ENCODE results near the gene CXCR3. TPM values are rescaled to one million over a fixed set of nuclear protein-coding genes. Genes with fewer than 3 reads are reported as not detected.
A peak's percentile ranks its signal among the peaks of the same experiment; 100 is the strongest.
"Not testable (repeated sequence)": the region's sequence is repeated elsewhere in the genome, so short reads cannot be mapped to it uniquely, and the experiment has no call there.

Gene CXCR3
- 0.31 TPM for total RNA-seq

DNA sequence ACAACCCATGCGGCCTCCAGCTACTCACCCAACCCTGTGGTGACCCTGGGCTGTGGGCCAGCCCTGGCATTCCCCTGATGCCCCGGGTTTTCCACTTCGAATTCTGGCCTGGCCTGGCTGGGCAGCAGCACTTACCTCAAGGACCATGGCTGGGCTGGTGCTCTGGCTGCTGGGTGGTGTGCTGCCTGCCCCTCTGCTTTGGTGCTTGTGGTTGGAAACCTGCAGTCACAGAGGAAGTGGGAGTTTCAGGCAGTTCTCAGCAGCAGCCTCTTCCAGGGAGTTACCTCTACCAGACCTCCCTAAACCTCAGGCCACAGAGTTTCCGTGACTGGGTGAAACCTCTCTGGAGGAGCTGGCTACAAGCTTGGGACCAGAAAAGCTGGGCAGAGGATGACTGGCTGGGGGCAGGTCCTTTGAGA is at the start of gene CXCR3:
Gene CXCR3 (minus strand): TSS at position 209 of the 419 bp plus-strand sequence. CDS start 62 bp downstream, at position 147.
- intact Hi-C loops (cut with DNase I), result no loop called here
- DNase-seq (ENCODE audit: low spot score) (no peak), ATAC-seq (no peak)

DNA sequence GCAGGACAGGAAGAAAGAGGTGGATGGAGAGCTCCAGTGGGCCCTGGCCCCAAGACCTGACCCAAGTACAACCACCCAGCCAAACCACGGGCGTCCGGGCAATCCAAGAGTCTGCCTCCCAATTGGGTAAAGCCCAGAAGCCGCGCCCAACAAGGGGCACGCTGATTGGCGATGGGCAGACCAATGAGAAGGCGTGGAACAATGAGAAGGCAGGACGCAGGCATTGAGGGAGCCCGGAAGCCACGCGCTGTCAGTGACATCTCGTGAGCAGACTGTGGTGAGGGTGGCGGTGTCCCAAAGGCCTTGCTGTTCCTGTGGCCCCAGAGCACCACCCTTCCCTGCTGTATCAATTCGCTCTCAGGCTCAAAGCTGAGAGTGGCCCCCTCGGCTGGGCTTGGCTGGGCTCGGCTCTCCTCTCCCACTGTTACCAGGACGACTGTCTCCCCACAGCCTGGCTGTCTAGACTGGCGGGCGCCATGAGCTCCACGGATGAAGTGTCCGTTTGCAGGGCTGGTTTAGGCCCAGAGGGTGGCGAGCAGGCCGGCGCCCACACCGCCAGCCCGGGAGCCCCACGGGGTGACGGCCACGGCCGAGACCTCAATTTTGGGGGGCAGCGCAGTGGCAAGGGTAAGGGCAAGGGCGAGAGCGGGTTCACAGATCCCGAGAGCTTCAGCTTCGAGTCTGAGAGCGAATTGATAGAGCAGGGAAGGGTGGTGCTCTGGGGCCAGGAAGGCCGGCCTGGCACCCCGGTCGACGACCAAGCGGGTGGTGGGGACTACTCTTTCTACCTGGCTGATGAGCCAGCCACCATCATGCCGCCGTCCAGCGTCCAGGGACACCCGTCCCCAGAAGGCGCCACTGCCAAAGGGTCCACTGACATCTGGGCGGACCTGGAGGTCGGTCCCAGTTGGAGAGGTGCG is 49.3 kb upstream of the CXCR3 start, which contains the start of gene LOC101059915:
Gene LOC101059915 (plus strand): TSS at position 219 of the 920 bp plus-strand sequence.
- DNase-seq (ENCODE audit: low spot score) (no peak), ATAC-seq (no peak)

DNA sequence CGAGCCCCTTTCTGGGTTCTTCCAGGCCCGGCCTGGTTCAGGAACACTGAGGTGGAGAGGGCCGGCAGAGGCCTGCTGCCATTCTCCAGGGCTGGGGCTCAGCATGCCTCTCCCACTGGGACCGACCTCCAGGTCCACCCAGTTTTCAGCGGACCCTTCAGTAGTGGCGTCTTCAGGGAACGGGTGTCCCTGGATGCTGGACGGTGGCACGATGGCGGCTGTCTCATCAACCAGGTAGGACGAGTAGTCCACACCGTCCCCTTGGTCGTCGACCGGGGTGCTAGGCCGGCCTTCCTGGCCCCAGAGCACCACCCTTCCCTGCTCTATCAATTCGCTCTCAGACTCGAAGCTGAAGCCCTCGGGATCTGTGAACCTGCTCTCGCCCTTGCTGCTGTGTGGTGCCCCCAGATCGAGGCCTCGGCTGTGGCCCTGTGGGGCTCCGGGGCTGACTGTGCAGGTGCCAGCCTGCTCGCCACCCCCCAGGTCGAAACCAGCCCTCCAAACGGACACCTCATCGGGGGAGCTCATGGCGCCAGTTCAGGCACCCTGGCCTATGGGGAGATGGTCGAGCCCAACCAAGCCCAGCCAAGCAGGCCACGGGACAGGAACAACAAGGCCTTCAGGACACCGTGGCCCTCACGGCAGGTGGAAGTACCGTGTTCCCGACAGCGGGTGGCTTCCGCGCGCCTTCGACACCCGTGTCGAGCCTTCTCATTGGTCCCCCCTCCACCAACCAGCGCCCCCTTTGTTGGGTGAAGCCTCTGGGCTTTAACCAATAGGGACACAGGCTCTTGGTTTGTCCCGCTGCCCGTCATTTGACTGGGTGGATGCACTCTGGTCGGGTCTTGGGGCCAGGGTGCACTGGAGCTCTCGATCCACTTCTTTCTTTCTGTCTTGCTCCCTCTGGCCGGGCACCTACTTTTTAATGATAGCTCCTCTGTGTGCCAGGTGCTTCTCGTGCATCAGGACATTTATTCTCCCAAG is 48.2 kb upstream of the CXCR3 start:
- intact Hi-C loops (cut with DNase I), result no loop called here
- ATAC-seq (no peak), DNase-seq (ENCODE audit: low spot score) (no peak)

More for the DNA sequence above, 49.3 kb upstream of the CXCR3 start, which contains the start of gene LOC101059915:
- intact Hi-C loops (cut with DNase I), result no loop called here

DNA sequence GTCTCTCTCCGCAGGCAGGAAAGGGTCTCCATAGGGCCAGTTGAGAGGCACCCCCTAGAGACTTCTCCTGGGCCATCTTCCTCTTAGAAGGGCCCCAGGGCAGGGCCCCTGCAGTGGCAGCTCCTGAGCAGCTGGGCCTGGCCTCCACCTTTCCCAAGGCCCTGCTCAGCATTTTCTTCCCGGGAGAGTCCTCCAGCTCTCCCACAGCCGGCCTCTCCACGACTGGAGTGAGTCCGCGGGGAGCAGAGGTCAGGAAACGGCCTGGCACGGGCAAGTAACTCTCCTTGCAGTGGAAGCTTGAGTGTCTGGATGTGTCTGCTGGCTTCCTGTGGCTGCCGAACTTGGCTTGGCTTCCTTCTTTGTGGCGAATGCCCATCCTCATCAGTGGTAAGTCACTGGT is 47.4 kb upstream of the CXCR3 start:
- ATAC-seq, result no peak
- no peak for DNase-seq (ENCODE audit: low spot score)
- intact Hi-C loops (cut with DNase I), result no loop called here

DNA sequence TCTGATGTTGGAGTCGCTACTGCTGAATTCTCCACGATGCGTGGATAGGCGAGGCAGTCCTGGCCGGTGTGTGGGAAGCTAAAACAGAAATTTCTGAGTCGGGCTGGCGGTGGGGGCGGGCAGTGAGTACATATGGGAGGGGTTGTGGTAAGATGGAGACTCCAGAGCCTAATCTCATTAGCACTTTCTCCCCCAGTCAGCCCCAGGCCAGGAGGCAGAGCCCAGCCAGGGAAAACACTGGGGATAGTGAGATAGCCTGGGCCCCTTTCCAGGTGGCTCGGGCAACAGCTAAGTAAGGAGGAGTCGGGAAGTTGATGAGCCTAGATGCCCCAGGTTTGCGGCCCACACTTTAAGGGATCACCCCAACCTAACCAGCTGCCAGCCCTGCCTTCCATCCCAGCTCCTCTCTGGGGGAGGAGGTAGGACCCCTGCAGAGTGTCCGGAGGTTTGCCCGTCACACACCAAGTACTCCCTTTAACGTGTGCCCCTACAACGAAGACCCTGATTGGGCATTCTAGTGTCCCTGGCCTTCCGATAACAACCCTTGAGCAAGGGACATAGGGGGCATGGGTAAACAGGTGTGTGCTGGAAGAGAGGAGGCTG is 46.7 kb upstream of the CXCR3 start:
- ATAC-seq (peak; percentile 38), DNase-seq (ENCODE audit: low spot score) (no peak)
- intact Hi-C loops (cut with DNase I), result no loop called here

GRCh38 chrX:71664202-71664601 is 45.9 kb upstream of the CXCR3 start:
- intact Hi-C loops (cut with DNase I), result not testable (repeated sequence)

DNA sequence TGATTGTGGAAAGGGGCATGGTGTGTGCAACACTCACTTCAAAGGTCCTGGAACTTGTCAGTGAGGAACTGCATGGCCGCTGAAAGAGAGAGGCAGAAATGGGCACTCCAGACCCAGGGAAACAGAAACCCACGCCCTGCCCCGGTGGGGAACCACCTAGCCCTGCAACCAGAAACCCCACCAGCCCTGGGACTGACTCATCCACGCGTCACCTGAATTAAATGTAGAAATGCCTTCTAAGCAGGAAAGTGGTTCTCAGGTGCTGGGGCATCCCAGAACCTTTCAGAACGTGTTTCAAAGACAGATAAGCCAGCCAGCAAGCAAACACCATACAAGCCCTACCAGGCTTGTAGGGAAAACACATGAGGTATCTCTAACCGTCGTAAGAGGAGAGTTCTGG is 44.9 kb upstream of the CXCR3 start:
- ATAC-seq; DNase-seq (ENCODE audit: low spot score); intact Hi-C loops (cut with DNase I): not testable (repeated sequence)

More at GRCh38 chrX:71664202-71664601, 45.9 kb upstream of the CXCR3 start:
- ATAC-seq, result peak; percentile 36
- not testable (repeated sequence) for DNase-seq (ENCODE audit: low spot score)

DNA sequence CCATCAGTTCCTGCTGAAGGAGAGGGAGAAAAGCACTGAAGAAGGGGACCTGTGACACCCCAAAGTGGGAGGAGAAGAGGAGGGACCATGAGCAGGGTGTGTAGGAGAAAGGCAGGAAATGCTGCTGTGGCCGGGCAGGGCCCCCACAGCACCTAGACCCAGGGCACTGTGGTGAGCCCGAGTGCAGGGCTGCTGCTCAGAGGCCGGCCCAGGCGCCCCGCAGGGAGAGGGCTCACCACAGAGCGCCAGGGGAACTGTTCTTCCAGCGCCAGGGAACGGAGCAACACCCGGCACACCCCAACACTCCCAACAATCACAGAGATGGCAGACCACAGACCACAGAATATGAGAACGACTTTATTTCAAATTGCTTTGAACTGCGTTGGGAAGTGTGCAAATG is 44.3 kb upstream of the CXCR3 start:
- DNase-seq (ENCODE audit: low spot score); ATAC-seq; intact Hi-C loops (cut with DNase I): not testable (repeated sequence)

DNA sequence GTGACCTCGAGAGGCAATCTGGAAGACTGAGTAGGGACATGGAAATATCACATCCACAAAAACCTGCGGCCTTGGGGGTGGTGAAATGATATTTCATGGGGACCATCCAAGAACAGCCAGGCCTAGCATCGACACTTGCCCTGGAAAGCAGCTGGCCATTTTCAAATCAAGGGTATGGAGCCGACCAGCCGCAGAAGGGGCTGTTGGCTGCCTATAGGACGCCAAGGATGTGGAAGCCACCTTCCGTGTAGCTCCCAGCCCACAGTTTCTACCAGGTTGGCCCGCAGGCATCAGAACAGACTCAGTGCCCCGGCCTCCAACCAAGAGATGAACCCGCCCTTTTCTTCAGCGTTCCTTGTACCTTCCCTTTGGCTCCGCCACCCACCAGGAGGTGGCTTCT is 43.6 kb upstream of the CXCR3 start:
- intact Hi-C loops (cut with DNase I), result no loop called here
- ATAC-seq (no peak), DNase-seq (ENCODE audit: low spot score) (no peak)

DNA sequence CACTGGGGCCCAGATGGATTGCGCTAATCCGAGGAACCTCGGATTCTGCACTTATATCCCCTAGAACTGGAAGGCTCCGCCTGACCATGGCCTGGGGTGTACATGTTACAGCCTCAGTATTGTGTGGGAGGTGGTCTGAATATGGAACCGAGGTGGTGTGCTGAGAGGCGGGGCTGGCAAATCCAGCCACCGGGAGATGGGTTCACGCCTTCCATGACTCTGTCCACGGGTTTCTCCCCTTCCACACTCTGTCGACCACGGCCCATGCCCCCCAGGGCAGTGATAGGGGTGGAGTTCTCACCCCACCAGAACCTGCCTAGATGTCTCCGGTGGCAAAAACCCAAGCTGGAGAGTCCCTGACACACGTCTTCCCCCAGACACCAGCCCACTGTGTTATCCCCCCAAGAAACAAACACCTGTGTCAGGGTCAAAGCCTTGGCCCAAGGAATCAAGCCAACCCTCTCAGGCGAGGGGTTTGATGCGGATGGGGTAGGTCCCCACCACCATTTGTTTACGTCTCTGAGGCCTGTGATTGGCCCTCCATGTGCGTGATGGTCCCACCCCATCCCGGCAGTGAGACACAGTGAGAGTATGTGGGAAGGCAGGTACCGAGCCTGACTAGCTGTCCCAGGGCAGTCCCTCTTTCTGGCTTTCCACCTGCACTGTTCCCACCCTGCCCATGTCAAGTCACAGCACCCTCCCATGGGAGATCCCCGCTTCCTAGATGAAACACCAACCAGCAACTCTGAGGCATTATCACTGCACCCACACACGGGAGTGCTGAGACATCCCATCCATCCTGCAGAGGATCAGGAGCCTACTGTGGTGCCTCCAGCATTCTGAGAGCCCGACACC is 42.5 kb upstream of the CXCR3 start:
- ATAC-seq (no peak), DNase-seq (ENCODE audit: low spot score) (no peak)
- intact Hi-C loops (cut with DNase I), result no loop called here

- intact Hi-C loops (cut with DNase I), result no loop called here
- ATAC-seq, result no peak
- no peak for DNase-seq (ENCODE audit: low spot score)
Measured at GRCh38 chrX:71659959-71660358, 41.6 kb upstream of the CXCR3 start.

- no peak for ATAC-seq
- DNase-seq (ENCODE audit: low spot score), result no peak
- intact Hi-C loops (cut with DNase I), result no loop called here
Measured at GRCh38 chrX:71659342-71659741, 41.0 kb upstream of the CXCR3 start.

DNA sequence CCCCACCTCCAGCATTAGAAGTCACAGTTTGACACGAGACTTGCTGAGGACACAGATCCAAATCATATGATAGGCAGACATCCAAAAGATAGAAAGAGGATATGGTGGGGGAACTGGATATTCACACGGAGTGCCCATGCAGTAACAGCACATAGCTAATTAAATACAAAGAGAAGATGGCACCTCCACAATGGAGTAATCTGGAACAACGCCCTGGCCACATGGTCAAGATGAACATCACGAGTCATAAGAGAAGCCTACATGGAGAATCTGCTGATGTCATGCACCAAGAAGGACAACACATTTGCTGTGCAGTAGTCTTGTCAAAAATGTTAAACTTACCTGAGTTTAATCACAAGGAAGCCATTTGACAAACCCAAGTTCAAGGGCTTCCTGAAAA is 39.0 kb upstream of the CXCR3 start:
- intact Hi-C loops (cut with DNase I), result no loop called here
- DNase-seq (ENCODE audit: low spot score) (no peak), ATAC-seq (no peak)

- DNase-seq (ENCODE audit: low spot score) (no peak), ATAC-seq (no peak)
- intact Hi-C loops (cut with DNase I), result no loop called here
Measured at GRCh38 chrX:71653344-71653743, 35.0 kb upstream of the CXCR3 start.

DNA sequence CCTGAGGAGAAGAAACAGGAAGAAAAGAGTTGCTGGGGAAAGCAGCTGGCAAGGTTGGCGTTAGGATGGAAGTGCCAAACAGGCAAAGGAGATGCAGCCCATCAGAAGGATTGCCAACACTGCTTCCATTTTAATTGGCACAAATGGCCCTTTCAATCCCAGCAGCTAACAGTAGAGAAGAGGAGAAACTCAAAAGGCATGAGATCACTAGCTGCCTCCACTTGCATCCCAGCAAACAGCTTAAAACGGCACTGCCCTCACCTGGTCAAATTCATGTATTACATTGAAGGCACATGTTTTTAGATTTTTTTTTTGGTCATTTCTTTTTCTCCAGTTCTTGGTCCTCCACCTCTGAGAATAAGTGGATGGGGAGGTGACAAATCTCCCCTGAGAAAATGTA is 34.1 kb upstream of the CXCR3 start:
- ATAC-seq (peak; percentile 55), DNase-seq (ENCODE audit: low spot score) (no peak)
- intact Hi-C loops (cut with DNase I), result no loop called here

DNA sequence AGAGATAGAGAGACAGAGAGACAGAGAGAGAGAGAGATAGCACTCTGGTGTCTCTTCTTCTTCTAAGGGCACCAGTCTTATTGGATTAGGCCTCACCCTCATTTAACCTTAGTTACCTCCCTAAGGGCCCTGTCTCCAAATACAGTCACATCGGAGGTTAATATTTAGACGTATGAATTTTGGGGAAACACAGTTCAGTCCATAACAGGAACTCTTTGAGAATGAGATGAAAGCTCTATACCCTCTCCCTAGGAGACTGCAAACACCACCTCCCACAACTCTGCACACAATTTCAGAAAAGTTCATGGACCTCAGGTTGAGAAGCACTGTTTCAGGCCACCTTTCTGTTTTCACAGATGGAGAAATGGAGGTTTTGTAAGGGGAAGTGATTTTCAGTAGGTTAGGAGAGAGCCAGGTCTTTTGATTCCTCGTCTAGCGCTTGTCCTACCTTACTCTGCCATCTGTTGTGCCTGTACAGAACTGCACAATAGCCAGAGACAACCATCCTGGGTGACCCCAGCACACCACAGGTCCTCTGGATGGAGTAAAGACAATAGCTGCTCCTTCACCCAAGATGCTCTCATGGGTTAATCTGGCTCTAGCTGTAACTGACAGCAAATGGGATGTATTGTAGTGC is 32.1 kb upstream of the CXCR3 start:
- intact Hi-C loops (cut with DNase I), result no loop called here
- ATAC-seq (no peak), DNase-seq (ENCODE audit: low spot score) (no peak)

- DNase-seq (ENCODE audit: low spot score); intact Hi-C loops (cut with DNase I); ATAC-seq: not testable (repeated sequence)
Measured at GRCh38 chrX:71644406-71644805, 26.1 kb upstream of the CXCR3 start.

- ATAC-seq, result no peak
- DNase-seq (ENCODE audit: low spot score), result peak; percentile 1
- intact Hi-C loops (cut with DNase I), result no loop called here
Measured at GRCh38 chrX:71640002-71640401, 21.7 kb upstream of the CXCR3 start.
